Adrenal gland (tissue), 12 donors: ENCODE results near the gene CD180. TPM values are rescaled to one million over a fixed set of nuclear protein-coding genes. Genes with fewer than 3 reads are reported as not detected.
A peak's percentile ranks its signal among the peaks of the same experiment; 100 is the strongest.

Source experiments
- DNase-seq, 7 donors: peaks; one replicate each; pipeline ENCODE4 v3.0.0-alpha.2; 2019 to 2020
- H3K27ac ChIP-seq, 5 donors: fragments of 200-600 bp; sonication (generic) in 4 of 5; 1 replicate in 3 of 5; 2 replicates in 2 of 5; pipeline versions ENCODE4 v1.5.1 to v1.8.0; 2016 to 2020; ENCODE audit warnings: mild to moderate bottlenecking in 1 of 5
- H3K27me3 ChIP-seq: fragments of 200-600 bp; 2 replicates; pipeline ENCODE4 v1.8.0; 2021
- H3K36me3 ChIP-seq, 2 donors: fragments of 200-600 bp; replicated peaks in 1 of 2; 1 replicate in 1 of 2; 2 replicates in 1 of 2; pipeline versions ENCODE4 v1.5.1 to v1.8.0; 2018 to 2022
- H3K4me1 ChIP-seq, 2 donors: fragments of 200-600 bp; replicated peaks in 1 of 2; 1 replicate in 1 of 2; 2 replicates in 1 of 2; pipeline versions ENCODE4 v1.5.1 to v1.8.0; 2018 to 2021
- H3K4me3 ChIP-seq, 4 donors: fragments of 200-600 bp; sonication (generic) in 3 of 4; one replicate each; pipeline ENCODE4 v1.5.1; 2016 to 2018
- H3K9me3 ChIP-seq, 3 donors: fragments of 200-600 bp; sonication (generic) in 1 of 3; replicated peaks in 1 of 3; 1 replicate in 2 of 3; 2 replicates in 1 of 3; pipeline versions ENCODE4 v1.5.1 to v1.8.0; 2016 to 2021
- CTCF ChIP-seq, 6 experiments: fragments of 450-650 bp in 4 of 6; fragments of 200-600 bp in 2 of 6; sonication (generic) in 1 of 6; IDR thresholded peaks; 1 replicate in 5 of 6; 2 replicates in 1 of 6; pipeline versions ENCODE4 v1.5.1 to v1.8.0; 2016 to 2021; ENCODE audit warnings: antibody characterized with exemption in 6 of 6, mild to moderate bottlenecking in 2 of 6, moderate library complexity in 1 of 6
- POLR2A ChIP-seq, 2 donors: fragments of 450-650 bp; IDR thresholded peaks; one replicate each; pipeline ENCODE4 v1.6.1; 2017; ENCODE audit warnings: antibody characterized with exemption in 2 of 2, mild to moderate bottlenecking in 2 of 2, moderate library complexity in 1 of 2
- WGBS, 4 donors: extraction: QIAGEN DNeasy Blood & Tissue Kit in 2 of 4; methylation state at CpG; one replicate each; pipeline versions ENCODE4 v1.1.5 to v1.1.7; 2013 to 2017; 5-methylcytosine and 5-hydroxymethylcytosine counted together
- intact Hi-C, 2 donors: fragments of 100-400 bp; cut with DNase I; formaldehyde crosslinking; loops; one replicate each; pipeline versions ENCODE4 v1.14.1 to v1.15.0; 2022 to 2023
- polyA plus RNA-seq, 3 donors: library from polyadenylated mRNA; stranded (reverse); fragments of 200-250 nt in 2 of 3; fragments of 350-450 nt in 1 of 3; fragmentation: Illumina TruSeq in 1 of 3; extraction: RNeasy Lipid Tissue Mini Kit (QIAGEN cat#74804) in 1 of 3; gene quantifications; one replicate each; pipeline ENCODE4 v1.2.3, GENCODE V29; 2013 to 2014
- total RNA-seq, 9 donors: library from RNA; depleted of rRNA in 4 of 9; stranded (reverse); fragments of >200 nt in 4 of 9; fragments of 120-200 nt in 1 of 9; fragmentation: NEBNext Ultra II Directional in 1 of 9; extraction: Animal tissue kit (Norgen Biotek cat#: 25700) in 1 of 9; gene quantifications; one replicate each; pipeline versions ENCODE4 v1.1.0 to v1.2.4, GENCODE V29; 2013 to 2023
- donor health status: healthy with polysubstance abuse.
- donor health status: Bipolar disorder and iron deficiency.
- donor health status: DM: yes; HTN: yes; CAD: no.
- donor health status: DM: no; HTN: no; CAD: no.
- donor health status: DM: no; HTN: no; CAD: no.
- donor health status: DM: yes; HTN: yes; CAD: no.

CD180 gene
- total and polyA plus RNA-seq, 12 donors, result 0.37 to 3.6 (median 1.6) TPM

- Histone ChIP-seq H3K9me3 (no peaks in the 10 kb centered on the region), H3K36me3 (no peaks in the 10 kb centered on the region), H3K27me3 (no peaks in the 10 kb centered on the region), H3K4me3 (peak overlapping the region in 1 of 4 donors; percentile 43), H3K4me1 (peaks cover 0 to 3% of the 10 kb centered on the region in 2 donors), H3K27ac (peak overlapping the region in 2 of 5 donors; percentile 14 to 60)
- WGBS, 4 donors, result 35 to 44% (median 37%) methylated on average over 9 to 10 of the region's 10 CpGs
- intact Hi-C loops, result no loop called here
- no peak for TF ChIP-seq CTCF (IDR thresholded peaks at IDR 0.05)
- no peak for TF ChIP-seq POLR2A (IDR thresholded peaks at IDR 0.05)
- peak; percentile 23 to 63 (median 35) for DNase-seq
Measured at GRCh38 chr5:67234671-67235176, 38.1 kb upstream of the CD180 start.

- no peaks in the 10 kb centered on the region for H3K27me3 ChIP-seq
- 71 to 83% (median 74%) methylated on average over 9 of the region's 9 CpGs for WGBS, 4 donors
- TF ChIP-seq POLR2A (IDR thresholded peaks at IDR 0.05) (no peak), CTCF (IDR thresholded peaks at IDR 0.05) (no peak)
- no peak for DNase-seq
- intact Hi-C loops, result no loop called here
- H3K27ac ChIP-seq, result no peak overlapping the region
- H3K4me3 ChIP-seq, result no peak overlapping the region
- H3K36me3 ChIP-seq, result no peaks in the 10 kb centered on the region
- no peaks in the 10 kb centered on the region for H3K9me3 ChIP-seq
- peaks cover 0 to 3% of the 10 kb centered on the region in 2 donors for H3K4me1 ChIP-seq
Measured at GRCh38 chr5:67233075-67233474, 36.5 kb upstream of the CD180 start.

- WGBS, 4 donors, result 59 to 81% (median 74%) methylated on average over 3 of the region's 3 CpGs
- intact Hi-C loops, result no loop called here
- TF ChIP-seq POLR2A (IDR thresholded peaks at IDR 0.05) (no peak), CTCF (IDR thresholded peaks at IDR 0.05) (no peak)
- no peaks in the 10 kb centered on the region for H3K27me3 ChIP-seq
- H3K9me3 ChIP-seq, result no peaks in the 10 kb centered on the region
- no peaks in the 10 kb centered on the region for H3K4me1 ChIP-seq
- no peak for DNase-seq
- H3K36me3 ChIP-seq, result no peaks in the 10 kb centered on the region
- no peak overlapping the region for H3K4me3 ChIP-seq
- no peak overlapping the region for H3K27ac ChIP-seq
Measured at GRCh38 chr5:67223211-67223610, 26.6 kb upstream of the CD180 start.

GRCh38 chr5:67222243-67223025 is 25.8 kb upstream of the CD180 start:
- no peak for DNase-seq
- H3K9me3 ChIP-seq, result no peaks in the 10 kb centered on the region
- intact Hi-C loops, result no loop called here
- H3K36me3 ChIP-seq, result no peaks in the 10 kb centered on the region
- 78 to 81% (median 79%) methylated on average over 5 of the region's 5 CpGs for WGBS, 4 donors
- no peak overlapping the region for H3K27ac ChIP-seq
- TF ChIP-seq POLR2A (IDR thresholded peaks at IDR 0.05) (no peak), CTCF (IDR thresholded peaks at IDR 0.05) (no peak)
- H3K4me3 ChIP-seq, result no peak overlapping the region
- H3K4me1 ChIP-seq, result no peaks in the 10 kb centered on the region
- H3K27me3 ChIP-seq, result no peaks in the 10 kb centered on the region
